Left ventricle myocardium inferior (tissue), 1 donor: ENCODE results near the gene MYCT1. TPM values are rescaled to one million over a fixed set of nuclear protein-coding genes. Genes with fewer than 3 reads are reported as not detected.

Source experiments
- DNase-seq: peaks from one replicate; pipeline ENCODE4 v3.0.0-alpha.2; 2020
- H3K27ac ChIP-seq: fragments of 200-600 bp; replicated peaks from 2 replicates; pipeline ENCODE4 v1.8.0; 2021
- H3K27me3 ChIP-seq: fragments of 200-600 bp; 2 replicates; pipeline ENCODE4 v1.8.0; 2021; ENCODE audit warnings: low read depth
- H3K36me3 ChIP-seq: fragments of 200-600 bp; 2 replicates; pipeline ENCODE4 v1.8.0; 2021
- H3K4me1 ChIP-seq: fragments of 200-600 bp; 2 replicates; pipeline ENCODE4 v1.8.0; 2021
- H3K4me3 ChIP-seq: fragments of 200-600 bp; 2 replicates; pipeline ENCODE4 v1.8.0; 2021; ENCODE audit warnings: mild to moderate bottlenecking, moderate library complexity
- H3K9me3 ChIP-seq: fragments of 200-600 bp; replicated peaks from 2 replicates; pipeline ENCODE4 v1.8.0; 2021
- intact Hi-C: fragments of 100-400 bp; cut with micrococcal nuclease; formaldehyde crosslinking; loops from one replicate; pipeline ENCODE4 v1.11.0; 2022
- total RNA-seq: library from RNA; stranded (reverse); fragmentation: NEBNext Ultra II Directional; extraction: Animal tissue kit (Norgen Biotek cat#: 25700); gene quantifications from one replicate; pipeline ENCODE4 v1.2.1, GENCODE V29; 2021
- TF ChIP-seq, protein P1 (sequence below): fragments of 200-600 bp; IDR thresholded peaks from 2 replicates; pipeline ENCODE4 v1.8.0; 2021; ENCODE audit warnings: antibody characterized with exemption, mild to moderate bottlenecking, borderline replicate concordance
- donor health status: DM: no; HTN: yes; CAD: no; lungs with severe emphysema.

Gene MYCT1
- total RNA-seq, 1 donor from 2014 or later = 15.0 TPM

DNA sequence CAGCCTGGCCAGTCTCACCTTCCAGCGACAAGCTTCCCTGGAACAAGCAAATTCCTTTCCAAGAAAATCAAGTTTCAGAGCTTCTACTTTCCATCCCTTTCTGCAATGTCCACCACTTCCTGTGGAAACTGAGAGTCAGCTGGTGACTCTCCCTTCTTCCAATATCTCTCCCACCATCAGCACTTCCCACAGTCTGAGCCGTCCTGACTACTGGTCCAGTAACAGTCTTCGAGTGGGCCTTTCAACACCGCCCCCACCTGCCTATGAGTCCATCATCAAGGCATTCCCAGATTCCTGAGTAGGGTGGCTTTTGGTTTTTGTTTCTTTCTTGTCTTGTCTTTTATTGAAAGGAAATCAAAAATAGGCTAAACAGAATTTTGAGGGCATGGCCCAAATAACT is 24.3 kb downstream of the MYCT1 start:
- no peak overlapping the region for H3K4me3 ChIP-seq
- peaks cover 4% of the 10 kb centered on the region for H3K36me3 ChIP-seq
- TF ChIP-seq, protein P1, sequence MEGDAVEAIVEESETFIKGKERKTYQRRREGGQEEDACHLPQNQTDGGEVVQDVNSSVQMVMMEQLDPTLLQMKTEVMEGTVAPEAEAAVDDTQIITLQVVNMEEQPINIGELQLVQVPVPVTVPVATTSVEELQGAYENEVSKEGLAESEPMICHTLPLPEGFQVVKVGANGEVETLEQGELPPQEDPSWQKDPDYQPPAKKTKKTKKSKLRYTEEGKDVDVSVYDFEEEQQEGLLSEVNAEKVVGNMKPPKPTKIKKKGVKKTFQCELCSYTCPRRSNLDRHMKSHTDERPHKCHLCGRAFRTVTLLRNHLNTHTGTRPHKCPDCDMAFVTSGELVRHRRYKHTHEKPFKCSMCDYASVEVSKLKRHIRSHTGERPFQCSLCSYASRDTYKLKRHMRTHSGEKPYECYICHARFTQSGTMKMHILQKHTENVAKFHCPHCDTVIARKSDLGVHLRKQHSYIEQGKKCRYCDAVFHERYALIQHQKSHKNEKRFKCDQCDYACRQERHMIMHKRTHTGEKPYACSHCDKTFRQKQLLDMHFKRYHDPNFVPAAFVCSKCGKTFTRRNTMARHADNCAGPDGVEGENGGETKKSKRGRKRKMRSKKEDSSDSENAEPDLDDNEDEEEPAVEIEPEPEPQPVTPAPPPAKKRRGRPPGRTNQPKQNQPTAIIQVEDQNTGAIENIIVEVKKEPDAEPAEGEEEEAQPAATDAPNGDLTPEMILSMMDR = no peak
- H3K27me3 ChIP-seq = no peaks in the 10 kb centered on the region
- H3K4me1 ChIP-seq = no peaks in the 10 kb centered on the region
- H3K9me3 ChIP-seq = no peaks in the 10 kb centered on the region
- DNase-seq = no peak
- H3K27ac ChIP-seq = no peak overlapping the region
- intact Hi-C loops = no loop called here

- DNase-seq = no peak
- no peaks in the 10 kb centered on the region for H3K9me3 ChIP-seq
- no peaks in the 10 kb centered on the region for H3K27me3 ChIP-seq
- peaks cover 4% of the 10 kb centered on the region for H3K36me3 ChIP-seq
- TF ChIP-seq, protein P1 = no peak
- H3K4me1 ChIP-seq = no peaks in the 10 kb centered on the region
- H3K4me3 ChIP-seq = no peak overlapping the region
- intact Hi-C loops = no loop called here
- H3K27ac ChIP-seq = no peak overlapping the region
Measured at GRCh38 chr6:152723398-152723797, 25.7 kb downstream of the MYCT1 start.

DNA sequence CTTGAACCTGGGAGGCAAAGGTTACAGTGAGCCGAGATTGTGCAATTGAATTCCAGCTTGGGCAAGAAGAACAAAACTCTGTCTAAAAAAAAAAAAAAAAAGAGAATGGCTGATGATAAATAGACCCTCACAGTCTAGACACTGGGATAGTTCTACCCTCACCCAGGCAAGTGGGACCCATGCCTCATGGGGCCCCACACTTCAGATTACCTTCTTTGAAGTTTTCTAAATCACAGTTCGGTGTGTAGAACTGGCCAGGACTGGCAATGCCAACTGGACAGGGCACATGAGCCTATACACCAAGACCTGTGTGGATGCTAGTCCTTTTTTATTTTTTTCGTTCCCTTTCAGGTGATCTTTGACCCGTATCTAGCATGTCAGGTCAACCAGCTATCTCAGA is 28.6 kb downstream of the MYCT1 start:
- no peak for DNase-seq
- H3K27me3 ChIP-seq = no peaks in the 10 kb centered on the region
- intact Hi-C loops = no loop called here
- H3K36me3 ChIP-seq = peaks cover 4% of the 10 kb centered on the region
- H3K4me3 ChIP-seq = no peak overlapping the region
- no peaks in the 10 kb centered on the region for H3K4me1 ChIP-seq
- TF ChIP-seq, protein P1 = no peak
- no peaks in the 10 kb centered on the region for H3K9me3 ChIP-seq
- H3K27ac ChIP-seq = no peak overlapping the region

DNA sequence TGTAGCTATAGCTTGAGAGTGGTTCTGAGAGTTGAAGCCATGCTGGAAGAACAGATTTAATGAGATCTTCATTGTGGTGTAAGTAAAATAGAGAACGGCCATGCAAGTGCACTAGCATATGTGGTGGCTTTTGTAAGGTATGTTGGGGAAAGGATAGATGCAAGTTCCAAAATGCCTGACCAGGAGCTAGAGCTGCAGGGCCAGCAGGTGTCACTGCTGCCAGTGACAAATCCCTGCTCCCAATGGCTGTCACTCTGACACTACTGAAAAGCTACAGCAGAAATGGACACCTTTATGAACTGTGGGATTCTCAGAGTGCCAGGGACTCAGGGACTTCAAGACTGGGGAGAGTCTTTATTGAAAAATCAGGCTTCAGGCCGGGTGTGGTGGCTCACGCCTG is 29.8 kb downstream of the MYCT1 start:
- Histone ChIP-seq H3K4me1 (no peaks in the 10 kb centered on the region), H3K36me3 (no peaks in the 10 kb centered on the region), H3K9me3 (peaks cover 3% of the 10 kb centered on the region), H3K27me3 (no peaks in the 10 kb centered on the region), H3K4me3 (no peak overlapping the region), H3K27ac (no peak overlapping the region)
- TF ChIP-seq, protein P1 = no peak
- no peak for DNase-seq
- intact Hi-C loops = no loop called here

DNA sequence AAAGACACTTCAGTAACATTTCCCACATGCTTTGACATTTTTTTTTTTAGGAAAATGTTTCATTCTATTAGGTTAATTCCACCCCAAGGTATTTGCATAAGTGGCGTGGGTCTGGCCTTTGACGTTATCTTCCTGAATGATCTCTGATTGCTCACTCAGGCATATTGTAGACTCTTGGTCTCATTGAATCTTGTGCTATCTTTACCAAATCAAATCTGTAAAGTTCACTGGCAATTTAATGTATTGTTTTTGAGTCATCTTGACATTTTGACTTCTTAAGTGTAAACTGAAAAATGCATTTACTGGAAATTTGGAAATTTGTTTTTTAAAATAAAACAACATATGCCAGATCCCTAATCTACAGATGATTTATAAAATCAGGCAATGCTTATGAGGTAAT is 36.9 kb downstream of the MYCT1 start:
- TF ChIP-seq, protein P1 = no peak
- DNase-seq = no peak
- Histone ChIP-seq H3K36me3 (no peaks in the 10 kb centered on the region), H3K4me1 (no peaks in the 10 kb centered on the region), H3K27me3 (no peaks in the 10 kb centered on the region), H3K9me3 (peaks cover 18% of the 10 kb centered on the region), H3K4me3 (no peak overlapping the region), H3K27ac (no peak overlapping the region)
- intact Hi-C loops = no loop called here
